ENCODE measurements around the gene PRR5L. TPM values are rescaled to one million over a fixed set of nuclear protein-coding genes. Genes with fewer than 3 reads are reported as not detected.
A peak's percentile ranks its signal among the peaks of the same experiment; 100 is the strongest.

The PRR5L gene
- polyA plus RNA-seq (2013), result 19.2 TPM

DNA sequence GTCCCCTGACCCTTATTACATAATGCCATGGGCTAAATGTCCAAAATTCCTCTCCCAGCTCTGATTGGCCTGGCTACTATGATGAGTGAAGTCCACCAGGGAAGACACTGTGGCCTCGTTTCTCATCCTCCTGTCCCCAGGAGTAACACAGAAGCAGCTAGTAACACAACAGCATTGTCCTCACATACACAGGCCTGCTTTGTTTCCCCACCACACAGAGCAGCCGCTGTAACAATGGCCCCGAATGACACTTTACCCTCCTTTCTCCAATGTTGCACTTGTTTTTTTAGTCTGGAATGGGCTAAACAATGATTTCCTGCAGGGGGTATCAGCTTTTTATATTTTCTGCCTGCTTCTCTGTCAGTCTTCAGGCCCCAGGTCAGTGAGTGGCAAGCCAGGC lies at the start of gene PRR5L:
TSS of gene PRR5L (plus strand) at position 363 of the 400 bp plus-strand sequence. CDS start 104,834 bp downstream, outside the sequence.
- WGBS (ENCODE audit: insufficient coverage), result 100% methylated on average over 3 of the region's 3 CpGs
- no peak for DNase-seq
- Histone ChIP-seq H3K4me3 (ENCODE audit: control insufficient read depth in 1 of 7, extremely low read depth in 1 of 7, insufficient read depth in 4 of 7, low read depth in 2 of 7, low read length in 6 of 7) (no peak within 1 kb of the TSS), H3K4me1 (ENCODE audit: control extremely low read depth in 1 of 4, control insufficient read depth in 4 of 4, insufficient read depth in 4 of 4, low read length in 3 of 4) (peaks cover 0 to 3% (median 0%) of the 10 kb centered on the region in 4 experiments), H3K27me3 (replicated peaks in 2 of 5; ENCODE audit: control insufficient read depth in 4 of 5, insufficient read depth in 5 of 5, low read length in 4 of 5) (no peaks in the 10 kb centered on the region), H3K36me3 (ENCODE audit: control insufficient read depth in 4 of 4, insufficient read depth in 4 of 4, low read length in 3 of 4) (no peaks in the 10 kb centered on the region), H3K27ac (ENCODE audit: insufficient read depth in 1 of 2, low read depth in 1 of 2, low read length in 2 of 2, poor library complexity in 1 of 2, severe bottlenecking in 2 of 2) (no peak within 1 kb of the TSS), H3K9me3 (ENCODE audit: control extremely low read depth in 1 of 5, control insufficient read depth in 4 of 5, insufficient read depth in 2 of 5, low read depth in 1 of 5, low read length in 4 of 5) (no peaks in the 10 kb centered on the region)
- ChIA-PET CTCF (interaction anchor here (0.9 to 10.6 kb wide), 5 partner anchors 44 to 197 kb away, joined by 3 to 191 read pairs (median 4); no protein-coding TSS in a partner anchor), POLR2A (no interaction called here)

DNA sequence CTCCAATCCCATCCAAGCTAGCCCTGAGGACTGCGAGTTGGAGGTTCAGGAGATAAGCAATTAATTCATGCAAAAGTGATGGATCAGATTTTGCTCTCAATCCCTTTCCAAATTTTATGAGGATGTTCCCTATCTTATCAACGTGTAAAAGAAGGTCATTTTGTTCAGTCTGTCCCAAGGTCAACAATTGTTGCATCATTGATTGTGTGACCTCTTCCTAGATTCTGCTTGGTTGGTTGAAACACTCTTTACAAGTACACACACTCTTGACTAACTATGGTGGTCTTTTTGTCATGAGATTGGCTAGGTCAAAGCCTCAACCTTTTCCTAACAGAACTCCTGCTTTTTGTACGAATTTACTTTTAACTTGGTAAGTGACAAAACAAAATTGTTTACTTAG lies 48.6 kb upstream of the PRR5L start:
- Histone ChIP-seq H3K4me1 (ENCODE audit: control extremely low read depth in 1 of 4, control insufficient read depth in 4 of 4, insufficient read depth in 4 of 4, low read length in 3 of 4) (no peaks in the 10 kb centered on the region), H3K27ac (ENCODE audit: insufficient read depth in 1 of 2, low read depth in 1 of 2, low read length in 2 of 2, poor library complexity in 1 of 2, severe bottlenecking in 2 of 2) (no peak overlapping the region), H3K27me3 (replicated peaks in 2 of 5; ENCODE audit: control insufficient read depth in 4 of 5, insufficient read depth in 5 of 5, low read length in 4 of 5) (peaks cover 4 to 22% (median 13%) of the 10 kb centered on the region in 5 experiments), H3K36me3 (ENCODE audit: control insufficient read depth in 4 of 4, insufficient read depth in 4 of 4, low read length in 3 of 4) (no peaks in the 10 kb centered on the region), H3K4me3 (ENCODE audit: control insufficient read depth in 1 of 7, extremely low read depth in 1 of 7, insufficient read depth in 4 of 7, low read depth in 2 of 7, low read length in 6 of 7) (no peak overlapping the region), H3K9me3 (ENCODE audit: control extremely low read depth in 1 of 5, control insufficient read depth in 4 of 5, insufficient read depth in 2 of 5, low read depth in 1 of 5, low read length in 4 of 5) (peaks cover 0 to 12% (median 4%) of the 10 kb centered on the region in 5 experiments)
- no peak for DNase-seq
- 27% methylated on average over 2 of the region's 3 CpGs for WGBS (ENCODE audit: insufficient coverage)
- POLR2A ChIA-PET, result no interaction called here
- CTCF ChIA-PET, result interaction anchor here (1.6 to 1.9 kb wide), 2 partner anchors 11 to 13 kb away, joined by 4 to 5 read pairs; no protein-coding TSS in a partner anchor

DNA sequence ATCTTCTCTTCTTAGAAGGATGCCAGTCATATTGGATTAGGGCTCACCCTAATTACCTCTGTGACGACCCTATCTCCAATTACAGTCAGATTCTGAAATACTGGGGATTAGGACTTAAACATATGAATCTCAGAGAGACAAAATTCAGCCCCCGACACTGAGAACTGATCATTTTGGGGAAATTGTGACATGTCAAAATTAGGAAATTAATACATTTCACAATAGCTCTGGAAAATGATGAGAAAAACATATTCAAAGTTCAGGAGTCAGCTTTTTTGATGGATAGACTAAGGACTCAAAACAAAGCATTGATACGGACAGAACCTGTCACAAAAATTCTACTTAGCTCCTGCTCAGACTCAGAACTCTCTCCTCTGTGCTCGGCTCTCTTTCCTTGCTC lies 47.7 kb upstream of the PRR5L start:
- DNase-seq, result no peak
- no peaks in the 10 kb centered on the region for H3K36me3 ChIP-seq (ENCODE audit: control insufficient read depth in 4 of 4, insufficient read depth in 4 of 4, low read length in 3 of 4)
- no peak overlapping the region for H3K27ac ChIP-seq (ENCODE audit: insufficient read depth in 1 of 2, low read depth in 1 of 2, low read length in 2 of 2, poor library complexity in 1 of 2, severe bottlenecking in 2 of 2)
- H3K27me3 ChIP-seq (replicated peaks in 2 of 5; ENCODE audit: control insufficient read depth in 4 of 5, insufficient read depth in 5 of 5, low read length in 4 of 5), result peaks cover 4 to 22% (median 13%) of the 10 kb centered on the region in 5 experiments
- WGBS (ENCODE audit: insufficient coverage), result 100% methylated on average over 1 of the region's 4 CpGs
- peaks cover 0 to 12% (median 4%) of the 10 kb centered on the region in 5 experiments for H3K9me3 ChIP-seq (ENCODE audit: control extremely low read depth in 1 of 5, control insufficient read depth in 4 of 5, insufficient read depth in 2 of 5, low read depth in 1 of 5, low read length in 4 of 5)
- CTCF ChIA-PET, result interaction anchor here (1.0 to 1.9 kb wide), 4 partner anchors 9 to 18 kb away, joined by 3 to 8 read pairs (median 4); no protein-coding TSS in a partner anchor
- POLR2A ChIA-PET, result no interaction called here
- no peak overlapping the region for H3K4me3 ChIP-seq (ENCODE audit: control insufficient read depth in 1 of 7, extremely low read depth in 1 of 7, insufficient read depth in 4 of 7, low read depth in 2 of 7, low read length in 6 of 7)
- no peaks in the 10 kb centered on the region for H3K4me1 ChIP-seq (ENCODE audit: control extremely low read depth in 1 of 4, control insufficient read depth in 4 of 4, insufficient read depth in 4 of 4, low read length in 3 of 4)

- ChIA-PET POLR2A (interaction anchor here (0.5 to 0.6 kb wide), 2 partner anchors 45 to 379 kb away, joined by 4 to 5 read pairs; no protein-coding TSS in a partner anchor), CTCF (interaction anchor here (1.0 to 1.9 kb wide), 5 partner anchors 8 to 17 kb away, joined by 3 to 8 read pairs (median 4); no protein-coding TSS in a partner anchor)
- no peaks in the 10 kb centered on the region for H3K36me3 ChIP-seq (ENCODE audit: control insufficient read depth in 4 of 4, insufficient read depth in 4 of 4, low read length in 3 of 4)
- DNase-seq, result no peak
- H3K9me3 ChIP-seq (ENCODE audit: control extremely low read depth in 1 of 5, control insufficient read depth in 4 of 5, insufficient read depth in 2 of 5, low read depth in 1 of 5, low read length in 4 of 5), result peaks cover 0 to 12% (median 4%) of the 10 kb centered on the region in 5 experiments
- no peak overlapping the region for H3K4me3 ChIP-seq (ENCODE audit: control insufficient read depth in 1 of 7, extremely low read depth in 1 of 7, insufficient read depth in 4 of 7, low read depth in 2 of 7, low read length in 6 of 7)
- 100% methylated on average over 1 of the region's 2 CpGs for WGBS (ENCODE audit: insufficient coverage)
- no peaks in the 10 kb centered on the region for H3K4me1 ChIP-seq (ENCODE audit: control extremely low read depth in 1 of 4, control insufficient read depth in 4 of 4, insufficient read depth in 4 of 4, low read length in 3 of 4)
- H3K27me3 ChIP-seq (replicated peaks in 2 of 5; ENCODE audit: control insufficient read depth in 4 of 5, insufficient read depth in 5 of 5, low read length in 4 of 5), result peaks cover 4 to 22% (median 13%) of the 10 kb centered on the region in 5 experiments
- H3K27ac ChIP-seq (ENCODE audit: insufficient read depth in 1 of 2, low read depth in 1 of 2, low read length in 2 of 2, poor library complexity in 1 of 2, severe bottlenecking in 2 of 2), result no peak overlapping the region
Measured at GRCh38 chr11:36249246-36249645, 46.8 kb upstream of the PRR5L start.

- WGBS (ENCODE audit: insufficient coverage), result 92% methylated on average over 2 of the region's 2 CpGs
- DNase-seq, result no peak
- peaks cover 0 to 16% (median 5%) of the 10 kb centered on the region in 5 experiments for H3K9me3 ChIP-seq (ENCODE audit: control extremely low read depth in 1 of 5, control insufficient read depth in 4 of 5, insufficient read depth in 2 of 5, low read depth in 1 of 5, low read length in 4 of 5)
- peaks cover 4 to 26% (median 11%) of the 10 kb centered on the region in 5 experiments for H3K27me3 ChIP-seq (replicated peaks in 2 of 5; ENCODE audit: control insufficient read depth in 4 of 5, insufficient read depth in 5 of 5, low read length in 4 of 5)
- no peaks in the 10 kb centered on the region for H3K36me3 ChIP-seq (ENCODE audit: control insufficient read depth in 4 of 4, insufficient read depth in 4 of 4, low read length in 3 of 4)
- ChIA-PET POLR2A (no interaction called here), CTCF (interaction anchor here (2.4 kb wide), 1 partner anchor 16 kb away, joined by 7 read pairs; no protein-coding TSS in a partner anchor)
- H3K4me3 ChIP-seq (ENCODE audit: control insufficient read depth in 1 of 7, extremely low read depth in 1 of 7, insufficient read depth in 4 of 7, low read depth in 2 of 7, low read length in 6 of 7), result no peak overlapping the region
- no peaks in the 10 kb centered on the region for H3K4me1 ChIP-seq (ENCODE audit: control extremely low read depth in 1 of 4, control insufficient read depth in 4 of 4, insufficient read depth in 4 of 4, low read length in 3 of 4)
- H3K27ac ChIP-seq (ENCODE audit: insufficient read depth in 1 of 2, low read depth in 1 of 2, low read length in 2 of 2, poor library complexity in 1 of 2, severe bottlenecking in 2 of 2), result no peak overlapping the region
Measured at GRCh38 chr11:36251823-36252222, 44.3 kb upstream of the PRR5L start.

- no peaks in the 10 kb centered on the region for H3K4me1 ChIP-seq (ENCODE audit: control extremely low read depth in 1 of 4, control insufficient read depth in 4 of 4, insufficient read depth in 4 of 4, low read length in 3 of 4)
- no peaks in the 10 kb centered on the region for H3K36me3 ChIP-seq (ENCODE audit: control insufficient read depth in 4 of 4, insufficient read depth in 4 of 4, low read length in 3 of 4)
- ChIA-PET POLR2A (no interaction called here), CTCF (interaction anchor here (2.4 kb wide), 1 partner anchor 14 kb away, joined by 7 read pairs; no protein-coding TSS in a partner anchor)
- H3K27ac ChIP-seq (ENCODE audit: insufficient read depth in 1 of 2, low read depth in 1 of 2, low read length in 2 of 2, poor library complexity in 1 of 2, severe bottlenecking in 2 of 2), result no peak overlapping the region
- WGBS (ENCODE audit: insufficient coverage), result 74% methylated on average over 5 of the region's 5 CpGs
- H3K4me3 ChIP-seq (ENCODE audit: control insufficient read depth in 1 of 7, extremely low read depth in 1 of 7, insufficient read depth in 4 of 7, low read depth in 2 of 7, low read length in 6 of 7), result no peak overlapping the region
- peaks cover 0 to 16% (median 5%) of the 10 kb centered on the region in 5 experiments for H3K9me3 ChIP-seq (ENCODE audit: control extremely low read depth in 1 of 5, control insufficient read depth in 4 of 5, insufficient read depth in 2 of 5, low read depth in 1 of 5, low read length in 4 of 5)
- H3K27me3 ChIP-seq (replicated peaks in 2 of 5; ENCODE audit: control insufficient read depth in 4 of 5, insufficient read depth in 5 of 5, low read length in 4 of 5), result peaks cover 0 to 29% (median 6%) of the 10 kb centered on the region in 5 experiments
- peak in 1 of 3 donors; percentile 27 for DNase-seq
Measured at GRCh38 chr11:36253238-36253637, 42.9 kb upstream of the PRR5L start.

DNA sequence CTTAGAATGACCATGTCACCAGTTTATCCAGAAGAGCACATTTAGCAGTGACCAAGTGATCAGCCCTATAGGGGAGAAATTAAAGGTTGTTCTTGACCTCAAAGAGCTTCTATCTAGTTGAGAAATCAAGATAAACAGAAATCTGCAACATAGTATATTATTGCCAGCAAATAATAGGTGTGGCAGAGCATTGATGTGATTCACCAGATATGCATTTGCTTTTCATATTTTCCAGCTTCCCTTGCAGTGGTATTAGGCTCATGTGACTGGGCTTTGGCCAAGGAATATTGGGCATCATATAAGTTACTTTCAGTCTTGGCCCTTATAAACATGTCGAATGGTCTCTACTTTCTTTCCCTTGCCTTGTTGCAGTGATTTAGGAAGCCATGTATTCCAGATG lies 41.4 kb upstream of the PRR5L start:
- no peak for DNase-seq
- H3K27me3 ChIP-seq (replicated peaks in 2 of 5; ENCODE audit: control insufficient read depth in 4 of 5, insufficient read depth in 5 of 5, low read length in 4 of 5), result peaks cover 0 to 34% (median 3%) of the 10 kb centered on the region in 5 experiments
- peaks cover 0 to 3% (median 0%) of the 10 kb centered on the region in 4 experiments for H3K4me1 ChIP-seq (ENCODE audit: control extremely low read depth in 1 of 4, control insufficient read depth in 4 of 4, insufficient read depth in 4 of 4, low read length in 3 of 4)
- H3K36me3 ChIP-seq (ENCODE audit: control insufficient read depth in 4 of 4, insufficient read depth in 4 of 4, low read length in 3 of 4), result no peaks in the 10 kb centered on the region
- POLR2A ChIA-PET, result no interaction called here
- CTCF ChIA-PET, result interaction anchor here (1.1 to 1.3 kb wide), 2 partner anchors 11 to 12 kb away, joined by 3 to 4 read pairs; no protein-coding TSS in a partner anchor
- 90% methylated on average over 1 of the region's 1 CpG for WGBS (ENCODE audit: insufficient coverage)
- H3K9me3 ChIP-seq (ENCODE audit: control extremely low read depth in 1 of 5, control insufficient read depth in 4 of 5, insufficient read depth in 2 of 5, low read depth in 1 of 5, low read length in 4 of 5), result peaks cover 0 to 16% (median 5%) of the 10 kb centered on the region in 5 experiments
- no peak overlapping the region for H3K4me3 ChIP-seq (ENCODE audit: control insufficient read depth in 1 of 7, extremely low read depth in 1 of 7, insufficient read depth in 4 of 7, low read depth in 2 of 7, low read length in 6 of 7)
- no peak overlapping the region for H3K27ac ChIP-seq (ENCODE audit: insufficient read depth in 1 of 2, low read depth in 1 of 2, low read length in 2 of 2, poor library complexity in 1 of 2, severe bottlenecking in 2 of 2)
